ENCODE results near the gene CCNY. TPM values are rescaled to one million over a fixed set of nuclear protein-coding genes. Genes with fewer than 3 reads are reported as not detected.

The CCNY gene
- total RNA-seq, 2 donors from 2014 or later = 31.6 to 54.0 TPM

- no peaks in the 10 kb centered on the region for H3K4me1 ChIP-seq (replicated peaks)
- H3K9me3 ChIP-seq = no peaks in the 10 kb centered on the region
- no peak overlapping the region for H3K4me3 ChIP-seq
- 97% methylated on average over 3 of the region's 3 CpGs for WGBS
- H3K27ac ChIP-seq = no peak overlapping the region
- DNase-seq (ENCODE audit: low spot score) = no peak
- no peak for TF ChIP-seq POLR2A (IDR thresholded peaks at IDR 0.05)
- no peak for TF ChIP-seq CTCF (IDR thresholded peaks at IDR 0.05)
- TF ChIP-seq POLR2AphosphoS5 (IDR thresholded peaks at IDR 0.05) = no peak
- intact Hi-C loops (cut with DNase I) = no loop called here
- H3K27me3 ChIP-seq (replicated peaks; ENCODE audit: insufficient read depth) = no peaks in the 10 kb centered on the region
- no peaks in the 10 kb centered on the region for H3K36me3 ChIP-seq
Observed at GRCh38 chr10:35394934-35395333, 58.6 kb downstream of the CCNY start.

GRCh38 chr10:35396560-35397434 lies 60.5 kb downstream of the CCNY start:
- Histone ChIP-seq H3K4me1 (replicated peaks) (no peaks in the 10 kb centered on the region), H3K27me3 (replicated peaks; ENCODE audit: insufficient read depth) (no peaks in the 10 kb centered on the region), H3K36me3 (no peaks in the 10 kb centered on the region), H3K27ac (no peak overlapping the region), H3K9me3 (no peaks in the 10 kb centered on the region), H3K4me3 (no peak overlapping the region)
- TF ChIP-seq CTCF (IDR thresholded peaks at IDR 0.05) (no peak), POLR2A (IDR thresholded peaks at IDR 0.05) (no peak), POLR2AphosphoS5 (IDR thresholded peaks at IDR 0.05) (no peak)
- intact Hi-C loops (cut with DNase I) = no loop called here
- 96% methylated on average over 10 of the region's 12 CpGs for WGBS
- no peak for DNase-seq (ENCODE audit: low spot score)

GRCh38 chr10:35397953-35398352 lies 61.6 kb downstream of the CCNY start:
- WGBS = 84% methylated on average over 4 of the region's 4 CpGs
- Histone ChIP-seq H3K36me3 (no peaks in the 10 kb centered on the region), H3K27ac (no peak overlapping the region), H3K27me3 (replicated peaks; ENCODE audit: insufficient read depth) (no peaks in the 10 kb centered on the region), H3K4me3 (no peak overlapping the region), H3K9me3 (no peaks in the 10 kb centered on the region), H3K4me1 (replicated peaks) (no peaks in the 10 kb centered on the region)
- intact Hi-C loops (cut with DNase I) = no loop called here
- no peak for TF ChIP-seq POLR2A (IDR thresholded peaks at IDR 0.05)
- TF ChIP-seq CTCF (IDR thresholded peaks at IDR 0.05) = no peak
- no peak for TF ChIP-seq POLR2AphosphoS5 (IDR thresholded peaks at IDR 0.05)
- no peak for DNase-seq (ENCODE audit: low spot score)

GRCh38 chr10:35398355-35398754 lies 62.0 kb downstream of the CCNY start:
- H3K9me3 ChIP-seq = no peaks in the 10 kb centered on the region
- H3K36me3 ChIP-seq = no peaks in the 10 kb centered on the region
- TF ChIP-seq CTCF (IDR thresholded peaks at IDR 0.05) (no peak), POLR2A (IDR thresholded peaks at IDR 0.05) (no peak), POLR2AphosphoS5 (IDR thresholded peaks at IDR 0.05) (no peak)
- WGBS = 69% methylated on average over 8 of the region's 8 CpGs
- intact Hi-C loops (cut with DNase I) = no loop called here
- no peak for DNase-seq (ENCODE audit: low spot score)
- no peaks in the 10 kb centered on the region for H3K27me3 ChIP-seq (replicated peaks; ENCODE audit: insufficient read depth)
- no peaks in the 10 kb centered on the region for H3K4me1 ChIP-seq (replicated peaks)
- no peak overlapping the region for H3K4me3 ChIP-seq
- H3K27ac ChIP-seq = no peak overlapping the region

GRCh38 chr10:35398908-35399307 lies 62.6 kb downstream of the CCNY start:
- TF ChIP-seq POLR2AphosphoS5 (IDR thresholded peaks at IDR 0.05) (no peak), POLR2A (IDR thresholded peaks at IDR 0.05) (no peak), CTCF (IDR thresholded peaks at IDR 0.05) (no peak)
- WGBS = 93% methylated on average over 7 of the region's 7 CpGs
- Histone ChIP-seq H3K4me1 (replicated peaks) (no peaks in the 10 kb centered on the region), H3K27ac (no peak overlapping the region), H3K27me3 (replicated peaks; ENCODE audit: insufficient read depth) (no peaks in the 10 kb centered on the region), H3K9me3 (no peaks in the 10 kb centered on the region), H3K4me3 (no peak overlapping the region), H3K36me3 (no peaks in the 10 kb centered on the region)
- intact Hi-C loops (cut with DNase I) = no loop called here
- DNase-seq (ENCODE audit: low spot score) = no peak

Data from prostate gland (tissue), 2 donors.